ENCODE data around the gene MRFAP1L1.
"Not testable (repeated sequence)": the region's sequence is repeated elsewhere in the genome, so short reads cannot be mapped to it uniquely, and the experiment has no call there.

Gene MRFAP1L1

DNA sequence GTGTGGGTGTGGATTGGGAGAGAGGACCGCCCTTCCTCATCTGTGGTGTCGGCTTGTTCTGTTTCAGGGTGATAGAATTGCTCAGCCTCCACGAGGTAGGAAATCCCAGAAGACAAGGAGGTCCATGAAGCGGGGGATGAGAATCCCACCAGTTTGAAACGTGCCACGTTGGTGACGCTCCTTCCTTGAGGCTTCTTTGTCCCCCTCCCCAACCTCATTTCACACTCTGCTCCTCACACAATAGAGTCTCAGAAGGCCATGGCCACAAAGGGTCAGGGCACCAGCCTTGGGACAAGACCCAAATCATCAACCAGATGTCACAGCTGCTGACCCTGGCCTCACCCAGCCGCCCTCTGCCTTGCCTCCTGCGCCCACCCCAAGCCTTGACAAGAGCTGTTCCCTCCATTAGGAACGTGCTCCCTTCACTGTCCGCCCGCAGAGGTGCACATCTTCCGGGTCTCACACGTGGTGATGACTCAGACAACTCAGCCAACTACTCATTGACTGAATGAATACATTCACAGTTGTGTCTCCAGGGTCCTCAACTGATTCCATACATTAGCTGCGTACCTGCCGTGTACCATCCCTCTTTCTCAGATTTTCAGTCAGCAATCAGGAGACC is 24.6 kb upstream of the MRFAP1L1 start:
- no peak for DNase-seq (ENCODE audit: low spot score)

DNA sequence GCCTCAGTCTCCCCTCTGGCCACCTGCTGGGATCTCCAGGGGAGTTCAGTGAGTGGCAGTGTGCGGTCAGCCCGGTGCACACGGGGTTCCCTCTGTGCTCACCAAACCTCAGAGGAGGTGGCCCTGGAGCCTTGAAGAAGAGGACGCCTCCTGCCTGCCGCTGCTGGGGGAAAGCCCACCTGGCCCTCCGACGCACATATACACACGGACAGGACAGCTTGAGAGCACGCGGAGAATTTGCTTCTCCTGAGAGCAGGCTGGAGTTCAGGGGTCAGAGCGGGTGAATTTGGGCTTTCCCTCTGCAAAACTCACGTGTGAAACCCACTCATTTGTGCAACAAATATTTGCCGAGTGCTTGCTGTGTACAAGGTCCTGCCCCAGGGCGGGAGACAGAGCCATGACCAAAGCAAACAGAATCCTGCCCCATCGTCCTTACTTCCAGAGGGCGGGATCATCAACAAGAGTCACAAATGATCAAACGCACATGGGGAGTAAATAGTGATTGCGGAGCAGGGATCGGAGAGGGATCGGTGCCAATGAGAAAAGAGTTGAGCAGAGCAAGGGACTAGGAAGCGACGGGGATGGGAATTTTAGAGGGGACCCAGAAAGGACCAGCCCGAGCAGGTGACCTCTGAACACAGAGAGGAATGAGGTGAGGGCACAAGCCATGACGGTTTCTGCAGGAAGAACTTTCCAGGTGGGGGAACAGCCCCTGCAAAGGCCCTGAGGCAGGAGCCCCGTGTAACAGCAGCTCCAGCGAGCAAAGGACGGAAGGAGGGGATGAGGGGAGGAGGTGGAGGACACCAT is 23.9 kb upstream of the MRFAP1L1 start:
- no peak for DNase-seq (ENCODE audit: low spot score)

DNA sequence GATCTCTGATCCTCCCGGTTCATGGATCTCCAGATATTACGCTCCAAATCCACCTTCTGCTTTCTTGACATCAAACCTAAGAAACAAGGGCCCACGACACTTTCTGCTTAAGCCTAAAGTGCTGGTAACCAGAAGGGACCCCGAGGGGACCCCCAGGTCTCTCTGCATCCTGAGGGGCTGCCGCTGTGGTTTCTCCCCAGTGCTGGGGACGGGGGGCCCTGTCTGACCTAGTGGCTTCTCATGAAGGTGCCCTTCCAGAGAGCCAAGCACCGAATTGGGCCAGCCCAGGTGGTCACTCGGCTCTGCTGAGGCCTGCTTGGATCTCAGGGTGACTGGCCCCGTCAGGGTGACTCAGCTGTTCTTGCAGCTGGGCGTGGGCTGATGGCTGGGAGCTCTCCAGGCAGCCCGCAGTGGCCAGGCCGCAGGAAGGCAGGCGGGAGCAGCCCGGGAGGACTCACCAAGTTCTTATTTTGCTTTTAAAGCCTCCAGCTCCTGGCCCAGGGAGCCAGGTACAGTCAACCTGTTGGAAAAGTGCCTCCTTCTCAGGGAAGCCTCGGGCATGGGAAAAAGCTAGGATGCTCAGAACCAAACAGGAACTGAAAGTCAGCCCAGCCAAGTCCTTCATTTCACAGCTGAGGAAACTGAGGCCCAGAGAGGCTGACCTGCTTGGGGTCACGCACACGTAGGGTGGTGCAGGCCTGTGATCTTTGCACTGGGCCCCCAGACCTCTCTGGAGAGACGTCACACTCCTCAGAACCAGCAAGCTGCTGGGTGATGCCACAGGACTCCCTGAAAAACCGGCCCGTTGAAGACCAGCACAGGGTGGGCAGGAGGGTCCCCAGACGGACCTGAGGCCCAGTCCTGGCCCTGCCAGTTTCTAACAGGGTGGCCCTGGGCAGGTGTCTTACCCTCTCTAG is 23.0 kb upstream of the MRFAP1L1 start:
- DNase-seq (ENCODE audit: low spot score), result peak; percentile 94

DNA sequence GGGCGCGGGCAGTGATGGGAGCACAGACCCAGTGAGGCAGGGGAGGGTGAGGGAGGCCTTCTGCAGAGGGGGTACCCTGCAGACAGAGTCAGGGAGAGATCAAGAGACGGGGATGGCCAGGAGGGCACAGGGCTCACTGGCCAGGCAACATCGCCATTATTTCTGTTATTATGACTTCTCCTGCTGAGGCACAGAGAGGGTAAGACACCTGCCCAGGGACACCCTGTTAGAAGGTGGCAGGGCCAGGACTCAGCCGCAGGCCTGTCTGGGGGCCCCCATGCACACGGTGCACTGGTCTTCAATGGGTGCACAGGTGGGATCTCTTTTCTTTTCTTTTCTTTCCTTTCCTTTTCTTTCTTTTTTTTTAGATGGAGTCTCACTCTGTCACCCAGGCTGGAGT is 22.1 kb upstream of the MRFAP1L1 start:
- no peak for DNase-seq (ENCODE audit: low spot score)

DNA sequence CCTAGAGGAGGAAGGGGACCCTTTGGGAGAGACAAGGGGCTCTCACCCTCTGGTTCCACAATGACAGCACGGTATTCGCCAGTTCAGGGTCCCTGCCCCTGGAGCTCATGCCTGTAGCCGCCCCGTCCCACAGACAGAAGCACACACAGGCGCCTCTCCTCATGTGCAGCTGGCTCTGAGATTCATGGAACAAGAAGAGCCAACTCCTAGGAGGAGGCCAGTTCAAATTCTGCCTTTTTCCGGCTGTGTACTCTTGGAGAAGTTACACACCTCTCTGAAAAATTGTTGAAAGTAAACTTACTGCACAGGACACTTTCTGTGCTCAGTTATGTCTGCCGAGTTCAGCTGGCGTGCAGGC is 21.6 kb upstream of the MRFAP1L1 start:
- no peak for DNase-seq (ENCODE audit: low spot score)

DNA sequence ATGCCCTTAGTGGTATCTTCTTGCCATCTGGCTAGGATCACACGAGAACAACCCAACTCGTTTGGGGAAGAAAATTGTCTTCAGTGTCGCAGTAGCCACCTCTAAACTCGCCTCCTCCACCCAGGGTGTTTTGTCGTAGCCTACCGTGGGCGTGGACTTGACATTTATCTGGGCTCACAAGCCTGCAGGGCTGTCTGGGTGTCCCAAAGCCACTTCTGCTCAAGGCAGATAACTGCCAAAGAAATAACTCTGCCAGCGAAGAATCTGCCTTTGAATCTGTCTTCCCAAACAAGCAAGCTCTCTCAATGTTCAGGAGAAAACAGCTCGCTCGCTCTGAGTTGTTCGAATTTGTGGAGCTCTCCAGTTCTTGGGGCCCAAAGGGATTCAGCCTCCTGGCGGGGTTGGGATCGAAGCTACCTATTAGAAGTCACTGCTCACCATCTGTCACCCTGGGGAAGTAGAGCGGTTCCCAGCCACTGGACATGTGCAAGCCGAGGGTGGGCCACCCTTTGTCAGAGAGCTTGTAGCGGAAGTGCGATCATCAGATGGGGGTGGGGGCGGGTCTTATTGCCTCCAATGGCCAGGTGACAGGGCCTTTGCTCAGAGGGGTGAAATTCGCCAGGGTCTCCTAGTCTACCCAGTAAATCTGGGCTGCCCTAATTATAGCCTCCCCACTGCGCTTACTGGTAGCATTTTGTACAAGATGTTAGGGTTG is 21.1 kb upstream of the MRFAP1L1 start:
- no peak for DNase-seq (ENCODE audit: low spot score)

DNA sequence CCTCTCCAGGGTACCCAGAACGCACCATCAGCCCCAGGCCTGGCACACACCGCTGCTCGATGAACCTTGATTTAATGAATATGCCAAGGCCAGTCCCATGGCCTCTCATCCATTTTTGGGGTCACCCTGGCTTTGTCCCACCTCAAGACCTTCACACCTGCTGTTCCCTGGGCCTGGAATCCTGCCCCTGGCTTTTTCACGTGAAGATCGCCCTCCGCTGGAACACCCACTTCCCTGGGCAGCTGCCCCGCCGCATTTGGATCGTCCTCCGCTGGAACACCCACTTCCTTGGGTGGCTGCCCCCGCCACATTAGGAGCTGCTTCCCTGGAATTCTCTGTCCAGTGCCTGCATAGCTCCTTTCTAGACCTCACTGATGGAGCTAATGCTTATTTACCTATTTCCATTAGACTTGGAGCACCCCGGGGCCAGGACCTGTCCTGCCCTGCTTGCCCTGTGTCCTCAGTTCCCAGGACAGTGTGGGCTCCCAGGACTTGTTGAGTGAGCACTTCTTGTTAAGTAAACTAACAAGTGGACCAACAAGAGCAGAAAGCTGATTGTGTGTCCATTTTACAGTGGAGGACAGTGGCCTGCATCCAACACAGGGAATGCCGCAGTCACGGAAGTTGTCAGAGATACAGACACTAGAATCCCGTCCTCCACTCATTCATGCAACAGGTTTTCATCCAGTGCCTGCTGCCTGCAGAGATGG is 18.8 kb upstream of the MRFAP1L1 start:
- no peak for DNase-seq (ENCODE audit: low spot score)

DNA sequence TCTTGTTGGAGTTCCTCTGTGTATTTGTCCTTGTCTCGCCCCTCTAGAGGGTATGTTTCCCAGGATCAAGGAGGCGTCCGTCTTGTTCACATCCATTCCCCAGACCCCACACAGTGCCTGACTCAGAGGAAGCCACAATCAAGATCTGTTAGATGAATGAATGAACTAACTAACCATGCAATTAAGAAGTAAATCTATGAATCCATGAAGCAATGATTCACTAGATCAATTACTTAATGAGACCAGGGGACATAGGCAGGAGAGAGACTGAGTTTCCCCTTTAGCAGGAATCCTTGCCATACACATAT is 18.2 kb upstream of the MRFAP1L1 start:
- no peak for DNase-seq (ENCODE audit: low spot score)

DNA sequence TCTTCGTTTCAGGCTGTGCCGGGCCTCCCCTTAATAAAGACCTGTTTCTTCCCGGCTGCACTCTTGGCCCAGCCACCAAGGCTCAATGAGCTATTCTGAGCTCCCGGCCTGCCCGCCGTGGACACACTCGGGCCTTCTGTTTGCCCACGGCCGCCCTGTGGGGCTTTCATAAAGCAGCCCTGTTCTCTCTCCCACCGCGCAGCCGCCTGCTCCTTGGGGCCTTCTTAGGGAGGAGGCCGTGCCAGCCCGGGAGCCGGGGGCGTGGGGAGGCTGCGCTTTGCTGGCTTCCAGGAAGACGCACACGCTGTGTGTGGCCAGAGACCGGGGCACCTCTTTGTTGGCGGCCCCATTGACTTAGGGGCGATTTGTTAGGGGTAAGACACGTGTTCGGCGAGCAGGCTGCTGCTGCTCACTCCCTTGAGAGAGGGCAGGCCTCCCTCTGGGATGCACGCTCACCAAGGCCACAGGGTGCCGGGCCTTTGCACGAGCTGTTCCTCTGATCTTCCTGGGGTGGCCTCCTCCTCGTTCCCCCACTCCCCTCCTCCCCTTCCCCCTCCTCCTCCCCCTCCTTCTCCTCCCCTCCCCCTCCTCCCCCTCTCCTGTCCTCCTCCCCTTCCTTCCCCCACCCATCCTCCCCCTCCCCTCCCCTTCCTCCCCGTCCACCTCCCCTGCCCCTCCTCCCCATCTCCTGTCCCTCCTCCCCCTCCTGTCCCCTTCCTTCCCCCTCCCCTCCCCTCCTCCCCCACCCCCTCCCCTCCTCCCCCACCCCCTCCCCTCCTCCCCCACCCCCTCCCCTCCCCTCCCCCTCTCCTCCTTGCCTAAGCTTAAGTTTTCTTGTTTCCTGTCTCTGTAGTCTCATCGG is 17.6 kb upstream of the MRFAP1L1 start:
- DNase-seq (ENCODE audit: low spot score), result no peak

DNA sequence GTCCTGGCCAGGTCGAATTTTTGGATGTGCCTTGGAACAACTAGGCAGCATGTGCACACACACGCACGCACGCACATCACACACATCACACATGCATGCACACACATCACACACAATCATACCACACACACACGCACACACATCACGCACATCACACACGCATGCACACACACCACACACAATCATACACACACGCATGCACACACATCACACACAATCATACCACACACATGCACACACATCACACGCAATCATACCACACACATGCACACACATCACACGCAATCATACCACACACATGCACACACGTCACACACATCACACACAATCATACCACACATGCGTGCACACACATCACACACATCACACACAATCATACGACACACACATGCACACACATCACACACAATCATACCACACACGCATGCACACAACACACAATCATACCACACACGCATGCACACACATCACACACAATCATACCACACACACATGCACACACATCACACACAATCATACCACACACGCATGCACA is 15.8 kb upstream of the MRFAP1L1 start:
- DNase-seq (ENCODE audit: low spot score), result not testable (repeated sequence)

DNA sequence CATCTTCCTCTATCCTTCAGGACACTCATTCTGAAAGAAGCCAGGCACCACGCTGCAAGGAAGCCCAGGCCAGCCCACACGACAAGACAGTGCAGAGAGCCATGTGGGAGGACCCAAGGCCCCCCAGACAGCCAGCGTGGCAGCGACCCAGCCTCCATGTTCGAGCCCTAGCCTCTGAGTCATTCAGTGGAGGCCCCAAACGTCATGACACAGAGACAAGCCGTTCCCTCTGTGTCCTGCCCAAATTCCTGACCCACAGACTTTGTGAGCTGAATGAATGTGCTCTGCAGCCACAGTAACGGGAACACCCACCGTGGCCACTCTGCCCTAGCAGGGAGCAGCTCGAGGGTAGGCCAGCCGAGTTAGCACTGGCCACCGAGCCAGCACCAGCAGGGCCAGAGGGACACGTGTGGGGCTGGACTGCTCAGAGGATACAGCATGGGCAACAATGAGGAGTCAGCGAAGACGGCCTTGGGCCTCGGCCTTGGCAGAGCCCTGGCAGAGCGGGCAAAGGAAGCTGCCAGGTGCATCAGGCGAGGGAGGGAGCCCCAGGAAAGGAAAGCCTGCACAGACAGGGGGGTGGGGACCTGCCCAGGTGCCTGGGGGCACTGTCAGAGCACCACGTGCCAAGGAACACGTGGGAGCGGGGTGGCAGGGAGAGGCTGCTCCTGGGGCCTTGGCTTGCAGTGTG is 14.9 kb upstream of the MRFAP1L1 start:
- no peak for DNase-seq (ENCODE audit: low spot score)

DNA sequence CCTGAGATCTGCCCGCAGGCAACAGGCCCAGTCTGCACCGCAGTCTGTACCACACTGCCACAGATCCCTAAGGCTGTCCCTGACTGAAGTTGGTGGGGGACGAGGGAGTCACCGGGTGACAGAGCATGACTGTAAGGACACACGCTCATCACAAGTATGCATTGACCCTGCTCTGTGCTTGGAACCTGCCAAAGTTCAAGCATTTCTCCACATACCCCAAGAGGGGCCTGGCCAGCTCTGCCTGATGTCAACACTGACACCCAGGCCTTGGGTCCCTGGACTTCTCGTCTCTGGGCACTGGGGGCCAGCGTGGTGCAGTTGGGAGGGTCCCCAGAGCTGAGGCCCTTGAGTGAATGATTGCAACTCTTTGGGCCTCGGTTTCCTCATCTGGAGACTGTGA is 14.2 kb upstream of the MRFAP1L1 start:
- no peak for DNase-seq (ENCODE audit: low spot score)

DNA sequence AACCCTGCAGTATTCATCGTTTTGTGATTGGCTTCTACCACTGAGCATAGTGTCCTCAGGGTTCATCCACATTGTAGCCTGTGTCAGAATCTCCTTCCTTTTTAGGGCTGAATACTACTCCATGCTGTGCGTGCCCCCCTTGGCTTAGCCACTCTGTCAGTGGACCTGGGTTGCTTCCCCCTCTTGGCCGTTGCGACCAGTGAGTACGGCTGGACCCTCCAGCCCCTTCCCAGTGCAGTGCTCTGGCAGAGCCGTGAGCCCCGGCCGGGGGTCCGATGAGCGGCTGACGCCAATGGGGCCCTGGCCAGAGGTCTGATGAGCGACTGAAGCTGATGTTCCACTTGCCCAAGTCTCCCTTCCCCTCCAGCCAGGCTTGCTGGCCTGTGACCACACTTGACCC is 13.2 kb upstream of the MRFAP1L1 start:
- no peak for DNase-seq (ENCODE audit: low spot score)

DNA sequence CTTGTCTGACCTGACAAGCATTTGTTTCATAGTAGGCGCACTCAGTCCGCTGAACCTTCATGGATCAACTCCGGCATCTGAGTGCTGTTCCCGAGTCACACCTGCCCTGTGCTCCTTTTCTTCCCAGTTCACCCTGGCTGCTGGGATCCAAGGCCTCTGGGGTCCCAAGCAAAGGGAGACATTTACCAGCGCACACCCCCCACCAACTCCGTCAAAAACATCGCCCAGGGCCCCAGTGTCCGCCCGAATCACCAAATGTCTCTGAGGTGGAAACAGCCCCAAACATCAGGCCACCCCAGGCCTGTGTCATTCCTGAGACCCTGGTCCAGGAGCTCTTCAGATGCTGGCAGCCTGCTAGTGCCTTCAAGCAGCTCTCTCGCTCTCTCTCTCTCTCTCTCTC is 11.5 kb upstream of the MRFAP1L1 start:
- no peak for DNase-seq (ENCODE audit: low spot score)

DNA sequence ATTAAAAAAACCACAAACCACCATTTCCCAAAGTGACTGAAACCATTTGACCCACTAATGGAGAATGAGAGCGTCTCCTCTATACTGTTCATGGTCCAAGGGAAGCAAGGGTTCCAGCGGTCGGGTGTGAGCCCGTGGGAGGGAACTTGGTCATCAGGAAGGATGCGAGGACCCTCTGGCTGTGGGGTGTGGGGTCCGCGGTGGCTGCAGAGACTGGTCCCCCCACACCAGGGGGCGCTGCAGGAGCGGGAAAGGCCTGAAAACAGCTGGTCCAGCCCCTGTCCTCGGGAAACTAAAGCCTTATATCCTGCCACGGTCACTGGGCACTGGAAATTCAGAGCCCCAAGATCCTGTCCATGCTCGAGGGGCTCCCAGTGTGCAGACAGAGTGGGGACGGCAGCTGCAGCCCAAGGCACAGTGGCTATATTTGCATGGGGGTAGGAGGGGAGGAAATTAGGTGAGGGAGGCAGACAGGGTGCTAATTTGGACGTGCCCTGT is 10.6 kb upstream of the MRFAP1L1 start:
- DNase-seq (ENCODE audit: low spot score), result peak; percentile 92

DNA sequence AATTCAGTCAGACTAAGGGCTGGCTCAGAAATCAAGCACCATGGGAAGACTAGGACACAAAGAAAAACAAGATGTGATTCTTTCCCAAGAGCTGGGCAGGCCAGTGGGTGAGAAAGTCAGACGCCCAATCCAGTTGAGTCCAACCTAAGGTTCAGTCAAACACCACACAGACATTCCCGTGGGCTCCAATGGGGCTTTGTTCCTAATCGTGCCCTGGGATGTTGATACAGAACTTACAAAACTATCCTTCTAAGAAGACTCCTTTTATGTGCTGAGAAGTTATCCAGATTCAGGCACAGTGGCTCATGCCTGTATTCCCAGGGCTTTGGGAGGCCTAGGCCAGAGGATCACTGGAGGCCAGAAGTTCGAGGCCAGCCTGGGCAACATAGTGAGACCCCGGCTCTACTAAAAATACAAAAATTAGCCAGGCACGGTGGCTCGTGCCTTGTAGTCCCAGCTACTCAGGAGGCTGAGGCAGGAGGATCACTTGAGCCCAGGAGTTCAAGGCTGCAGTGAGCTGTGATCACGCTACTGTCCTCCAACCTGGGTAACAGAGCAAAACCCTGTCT is 10.0 kb upstream of the MRFAP1L1 start:
- no peak for DNase-seq (ENCODE audit: low spot score)

DNA sequence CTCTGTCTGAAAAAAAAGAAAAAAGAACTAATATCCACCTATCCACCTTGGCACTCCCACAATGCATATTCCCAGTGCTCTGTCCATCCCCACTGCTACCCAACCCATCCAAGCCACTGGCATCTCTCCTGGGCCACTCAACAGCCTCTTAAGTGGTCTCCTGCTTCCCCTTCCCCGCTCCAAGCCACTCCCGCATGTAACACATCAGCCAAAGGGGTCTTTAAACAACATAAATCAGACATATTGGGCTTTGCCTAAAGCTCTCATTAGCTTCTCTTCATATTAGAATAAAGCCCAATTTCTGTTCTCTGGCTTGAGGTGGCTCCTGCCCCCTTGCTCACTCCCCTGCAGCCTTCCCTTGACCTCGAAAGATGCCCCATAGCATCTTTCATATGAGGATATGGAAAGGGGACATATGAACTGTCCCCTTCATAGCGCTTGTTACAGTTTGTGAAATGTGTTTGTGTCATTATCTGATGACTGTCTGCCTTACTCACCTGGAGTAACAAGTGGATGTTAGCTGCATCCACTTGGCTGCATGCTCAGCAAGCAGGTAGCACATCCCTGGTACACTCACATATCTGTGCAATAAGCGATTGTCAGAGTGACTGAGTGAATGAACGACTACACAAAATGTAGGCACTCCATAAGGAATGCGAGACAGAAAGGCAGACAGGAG is 9.4 kb upstream of the MRFAP1L1 start:
- no peak for DNase-seq (ENCODE audit: low spot score)

DNA sequence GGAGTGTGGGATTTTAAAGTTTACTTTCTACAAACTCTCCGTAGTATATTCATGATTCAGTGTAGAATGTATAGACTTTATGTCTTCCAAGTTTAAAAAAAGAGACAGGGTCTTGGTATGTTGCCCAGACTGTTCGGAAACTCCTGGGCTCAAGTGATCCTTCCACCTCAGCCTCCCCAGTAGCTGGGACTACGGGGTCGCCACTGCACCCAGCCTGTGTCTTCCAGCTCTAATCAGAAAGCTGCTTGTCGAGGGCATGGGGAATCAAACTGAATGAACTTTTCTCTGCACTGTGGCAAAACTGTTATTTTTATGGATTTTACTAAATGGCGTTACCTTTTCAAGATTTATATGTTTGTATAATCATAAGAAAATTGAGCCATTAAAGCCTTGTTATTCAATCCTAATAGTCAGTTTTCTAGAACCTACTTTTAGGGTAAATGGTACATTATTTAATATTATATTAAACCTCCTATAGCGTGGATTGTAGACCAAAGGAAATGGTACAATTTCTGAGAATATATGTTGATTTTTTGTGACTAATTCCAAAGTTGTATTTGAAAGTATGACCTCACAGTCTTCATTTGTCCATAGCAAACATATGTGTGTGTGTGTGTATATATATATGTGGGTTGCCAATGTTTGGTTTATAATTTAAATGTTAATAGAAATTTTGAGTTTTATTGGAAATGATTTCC is 7.4 kb upstream of the MRFAP1L1 start:
- no peak for DNase-seq (ENCODE audit: low spot score)

All from GM03348 (cell line).